Activated T-cell treated with anti-CD3 and anti-CD28 coated beads, Interleukin-2, amount 50 U/mL, for 24 hours (primary cell): ENCODE results near the gene TMEM156.
A peak's percentile ranks its signal among the peaks of the same experiment; 100 is the strongest.
"Not testable (repeated sequence)": the region's sequence is repeated elsewhere in the genome, so short reads cannot be mapped to it uniquely, and the experiment has no call there.

Experiments used
- DNase-seq: peaks from one replicate; pipeline ENCODE4 v3.0.0-alpha.2; 2020
- H3K27ac Mint-ChIP-seq: 2 replicates; pipeline ENCODE4 v1.8.0; 2020; ENCODE audit warnings: mild to moderate bottlenecking, mixed read lengths
- H3K27me3 Mint-ChIP-seq: 2 replicates; pipeline ENCODE4 v1.8.0; 2020; ENCODE audit warnings: mixed read lengths
- H3K36me3 Mint-ChIP-seq: 2 replicates; pipeline ENCODE4 v1.8.0; 2020; ENCODE audit warnings: low read depth, mixed read lengths
- H3K4me1 Mint-ChIP-seq: 2 replicates; pipeline ENCODE4 v1.8.0; 2020; ENCODE audit warnings: low read depth, mixed read lengths
- H3K4me3 Mint-ChIP-seq: 2 replicates; pipeline ENCODE4 v1.8.0; 2020; ENCODE audit warnings: mild to moderate bottlenecking, moderate library complexity, mixed read lengths
- H3K9me3 Mint-ChIP-seq: 2 replicates; pipeline ENCODE4 v1.8.0; 2020; ENCODE audit warnings: mixed read lengths

The TMEM156 gene

GRCh38 chr4:39030725-39031124, 1.5 kb downstream of the TMEM156 start:
- H3K27me3 Mint-ChIP-seq: no peaks in the 10 kb centered on the region
- no peaks in the 10 kb centered on the region for H3K9me3 Mint-ChIP-seq
- peak overlapping the region; percentile 82 for H3K4me3 Mint-ChIP-seq
- peaks cover 6% of the 10 kb centered on the region for H3K36me3 Mint-ChIP-seq
- no peak for DNase-seq
- H3K4me1 Mint-ChIP-seq: peaks cover 62% of the 10 kb centered on the region
- H3K27ac Mint-ChIP-seq: peak overlapping the region; percentile 87

GRCh38 chr4:39029752-39030694, 2.2 kb downstream of the TMEM156 start:
- peak overlapping the region; percentile 82 for H3K4me3 Mint-ChIP-seq
- H3K9me3 Mint-ChIP-seq: no peaks in the 10 kb centered on the region
- no peaks in the 10 kb centered on the region for H3K27me3 Mint-ChIP-seq
- no peak for DNase-seq
- peak overlapping the region; percentile 87 for H3K27ac Mint-ChIP-seq
- H3K36me3 Mint-ChIP-seq: peaks cover 8% of the 10 kb centered on the region
- H3K4me1 Mint-ChIP-seq: peaks cover 59% of the 10 kb centered on the region

GRCh38 chr4:39026096-39026495, 6.1 kb downstream of the TMEM156 start:
- DNase-seq: no peak
- Mint-ChIP-seq H3K27ac (no peak overlapping the region), H3K4me3 (no peak overlapping the region), H3K4me1 (peaks cover 40% of the 10 kb centered on the region), H3K27me3 (no peaks in the 10 kb centered on the region), H3K9me3 (peaks cover 3% of the 10 kb centered on the region), H3K36me3 (peaks cover 20% of the 10 kb centered on the region)

- Mint-ChIP-seq H3K4me1 (peaks cover 40% of the 10 kb centered on the region), H3K27me3 (no peaks in the 10 kb centered on the region), H3K36me3 (peaks cover 20% of the 10 kb centered on the region), H3K4me3 (no peak overlapping the region), H3K9me3 (peaks cover 3% of the 10 kb centered on the region), H3K27ac (no peak overlapping the region)
- no peak for DNase-seq
Observed at GRCh38 chr4:39025552-39026085, 6.6 kb downstream of the TMEM156 start.

GRCh38 chr4:39024311-39024865, 7.8 kb downstream of the TMEM156 start:
- Mint-ChIP-seq H3K36me3 (peaks cover 16% of the 10 kb centered on the region), H3K4me3 (no peak overlapping the region), H3K27ac (no peak overlapping the region), H3K9me3 (peaks cover 3% of the 10 kb centered on the region), H3K4me1 (peaks cover 32% of the 10 kb centered on the region), H3K27me3 (no peaks in the 10 kb centered on the region)
- no peak for DNase-seq

GRCh38 chr4:39023059-39023458, 9.2 kb downstream of the TMEM156 start:
- no peak overlapping the region for H3K4me3 Mint-ChIP-seq
- peaks cover 21% of the 10 kb centered on the region for H3K36me3 Mint-ChIP-seq
- H3K4me1 Mint-ChIP-seq: peaks cover 21% of the 10 kb centered on the region
- DNase-seq: no peak
- H3K9me3 Mint-ChIP-seq: peaks cover 10% of the 10 kb centered on the region
- no peaks in the 10 kb centered on the region for H3K27me3 Mint-ChIP-seq
- no peak overlapping the region for H3K27ac Mint-ChIP-seq

GRCh38 chr4:39022241-39022640, 10.0 kb downstream of the TMEM156 start:
- no peak overlapping the region for H3K27ac Mint-ChIP-seq
- H3K27me3 Mint-ChIP-seq: no peaks in the 10 kb centered on the region
- peaks cover 25% of the 10 kb centered on the region for H3K36me3 Mint-ChIP-seq
- H3K4me3 Mint-ChIP-seq: no peak overlapping the region
- peaks cover 10% of the 10 kb centered on the region for H3K9me3 Mint-ChIP-seq
- H3K4me1 Mint-ChIP-seq: peaks cover 17% of the 10 kb centered on the region
- DNase-seq: no peak

GRCh38 chr4:39021631-39022030, 10.6 kb downstream of the TMEM156 start:
- H3K4me3 Mint-ChIP-seq: no peak overlapping the region
- H3K27ac Mint-ChIP-seq: no peak overlapping the region
- no peak for DNase-seq
- no peaks in the 10 kb centered on the region for H3K27me3 Mint-ChIP-seq
- H3K36me3 Mint-ChIP-seq: peaks cover 28% of the 10 kb centered on the region
- H3K4me1 Mint-ChIP-seq: peaks cover 16% of the 10 kb centered on the region
- H3K9me3 Mint-ChIP-seq: peaks cover 12% of the 10 kb centered on the region

GRCh38 chr4:39020130-39020529, 12.1 kb downstream of the TMEM156 start:
- Mint-ChIP-seq H3K36me3 (peaks cover 37% of the 10 kb centered on the region), H3K9me3 (peaks cover 20% of the 10 kb centered on the region), H3K27me3 (no peaks in the 10 kb centered on the region), H3K4me3 (no peak overlapping the region), H3K4me1 (peaks cover 7% of the 10 kb centered on the region), H3K27ac (no peak overlapping the region)
- DNase-seq: no peak

- no peak overlapping the region for H3K4me3 Mint-ChIP-seq
- peaks cover 21% of the 10 kb centered on the region for H3K9me3 Mint-ChIP-seq
- H3K27me3 Mint-ChIP-seq: no peaks in the 10 kb centered on the region
- peaks cover 21% of the 10 kb centered on the region for H3K4me1 Mint-ChIP-seq
- no peak overlapping the region for H3K27ac Mint-ChIP-seq
- no peak for DNase-seq
- peaks cover 39% of the 10 kb centered on the region for H3K36me3 Mint-ChIP-seq
Observed at GRCh38 chr4:39014028-39014427, 18.2 kb downstream of the TMEM156 start.

GRCh38 chr4:39004758-39005157, 27.5 kb downstream of the TMEM156 start:
- no peak for DNase-seq
- Mint-ChIP-seq H3K4me3 (no peak overlapping the region), H3K27ac (no peak overlapping the region), H3K4me1 (peaks cover 23% of the 10 kb centered on the region), H3K27me3 (no peaks in the 10 kb centered on the region), H3K9me3 (peaks cover 2% of the 10 kb centered on the region), H3K36me3 (peaks cover 12% of the 10 kb centered on the region)

- not testable (repeated sequence) for DNase-seq
- Mint-ChIP-seq H3K36me3 (peaks cover 28% of the 10 kb centered on the region), H3K4me1 (peaks cover 10% of the 10 kb centered on the region)
Observed at GRCh38 chr4:39002058-39002457, 30.2 kb downstream of the TMEM156 start.

GRCh38 chr4:38995660-38996005, 36.6 kb downstream of the TMEM156 start:
- H3K36me3 Mint-ChIP-seq: peaks cover 56% of the 10 kb centered on the region
- H3K4me3 Mint-ChIP-seq: no peak overlapping the region
- DNase-seq: no peak
- peaks cover 7% of the 10 kb centered on the region for H3K9me3 Mint-ChIP-seq
- peaks cover 1% of the 10 kb centered on the region for H3K4me1 Mint-ChIP-seq
- no peaks in the 10 kb centered on the region for H3K27me3 Mint-ChIP-seq
- H3K27ac Mint-ChIP-seq: no peak overlapping the region

More at GRCh38 chr4:39002058-39002457, 30.2 kb downstream of the TMEM156 start:
- not testable (repeated sequence) for H3K27ac Mint-ChIP-seq, H3K9me3 Mint-ChIP-seq, H3K27me3 Mint-ChIP-seq, H3K4me3 Mint-ChIP-seq

- Mint-ChIP-seq H3K27ac (no peak overlapping the region), H3K36me3 (peaks cover 51% of the 10 kb centered on the region), H3K4me1 (peaks cover 1% of the 10 kb centered on the region), H3K9me3 (no peaks in the 10 kb centered on the region), H3K4me3 (no peak overlapping the region), H3K27me3 (no peaks in the 10 kb centered on the region)
- DNase-seq: no peak
Observed at GRCh38 chr4:38994135-38994534, 38.1 kb downstream of the TMEM156 start.

- Mint-ChIP-seq H3K9me3 (no peaks in the 10 kb centered on the region), H3K4me3 (no peak overlapping the region), H3K4me1 (peaks cover 2% of the 10 kb centered on the region), H3K27me3 (no peaks in the 10 kb centered on the region), H3K27ac (no peak overlapping the region), H3K36me3 (peaks cover 53% of the 10 kb centered on the region)
- DNase-seq: no peak
Observed at GRCh38 chr4:38993683-38994082, 38.5 kb downstream of the TMEM156 start.
